Liver (tissue), 9 donors: ENCODE results near the gene ATP4B. TPM values are rescaled to one million over a fixed set of nuclear protein-coding genes. Genes with fewer than 3 reads are reported as not detected.

Experiments
- DNase-seq: peaks from one replicate; pipeline ENCODE4 v3.0.0-alpha.2; 2017; ENCODE audit warnings: low spot score
- H3K27ac ChIP-seq, 2 donors: one replicate each; pipeline ENCODE4 v1.7.0; 2013; ENCODE audit warnings: inconsistent platforms in 2 of 2, low read length in 2 of 2, control low read depth in 1 of 2, low read depth in 1 of 2, mild to moderate bottlenecking in 1 of 2
- H3K27me3 ChIP-seq, 4 donors: one replicate each; pipeline versions ENCODE4 v1.6.1 to v1.7.0; 2013; ENCODE audit warnings: low read length in 3 of 4, inconsistent platforms in 1 of 4, mild to moderate bottlenecking in 1 of 4, moderate library complexity in 1 of 4; ENCODE audit not compliant: control insufficient read depth in 4 of 4, insufficient read depth in 4 of 4
- H3K36me3 ChIP-seq, 4 donors: one replicate each; pipeline versions ENCODE4 v1.6.1 to v1.7.0; 2013; ENCODE audit warnings: low read length in 3 of 4, mild to moderate bottlenecking in 3 of 4, low read depth in 1 of 4, moderate library complexity in 1 of 4; ENCODE audit not compliant: control insufficient read depth in 4 of 4, insufficient read depth in 3 of 4
- H3K4me1 ChIP-seq, 4 donors: one replicate each; pipeline versions ENCODE4 v1.6.1 to v1.7.0; 2013; ENCODE audit warnings: low read length in 3 of 4, mild to moderate bottlenecking in 3 of 4, moderate library complexity in 1 of 4; ENCODE audit not compliant: control insufficient read depth in 4 of 4, insufficient read depth in 4 of 4
- H3K4me3 ChIP-seq, 3 donors: one replicate each; pipeline versions ENCODE4 v1.6.1 to v1.7.0; 2013; ENCODE audit warnings: low read length in 3 of 3, control low read depth in 1 of 3, low read depth in 1 of 3, mild to moderate bottlenecking in 1 of 3
- H3K9ac ChIP-seq, 2 donors: one replicate each; pipeline ENCODE4 v1.7.0; 2013; ENCODE audit warnings: low read length in 2 of 2, mild to moderate bottlenecking in 2 of 2, moderate library complexity in 2 of 2, control low read depth in 1 of 2, low read depth in 1 of 2
- H3K9me3 ChIP-seq, 4 donors: one replicate each; pipeline versions ENCODE4 v1.6.1 to v1.7.0; 2013; ENCODE audit warnings: low read length in 3 of 4; ENCODE audit not compliant: control insufficient read depth in 4 of 4
- ATF3 ChIP-seq: IDR thresholded peaks from 2 replicates; pipeline ENCODE4 v1.6.1; 2016; ENCODE audit warnings: antibody characterized with exemption
- CTCF ChIP-seq: fragments of 150-350 bp; IDR thresholded peaks from 2 replicates; pipeline ENCODE4 v1.5.1; 2017; ENCODE audit warnings: improper control_type of control experiment, low read depth, low read length; ENCODE audit not compliant: missing input control
- EGR1 ChIP-seq, 2 donors: IDR thresholded peaks; 2 replicates each; pipeline ENCODE4 v1.6.1; 2016 to 2018; ENCODE audit warnings: antibody characterized with exemption in 2 of 2, low read depth in 2 of 2
- FOXA1 ChIP-seq: IDR thresholded peaks from 2 replicates; pipeline ENCODE4 v1.6.1; 2016; ENCODE audit warnings: antibody characterized with exemption
- FOXA2 ChIP-seq: IDR thresholded peaks from 2 replicates; pipeline ENCODE4 v1.6.1; 2016; ENCODE audit warnings: antibody characterized with exemption
- GABPA ChIP-seq, 2 donors: IDR thresholded peaks in 1 of 2; conservative IDR thresholded peaks in 1 of 2; 2 replicates each; pipeline ENCODE4 v1.6.1; 2016; ENCODE audit warnings: antibody characterized with exemption in 2 of 2, mild to moderate bottlenecking in 1 of 2, moderate library complexity in 1 of 2
- HNF4G ChIP-seq: IDR thresholded peaks from 2 replicates; pipeline ENCODE4 v1.6.1; 2016; ENCODE audit warnings: antibody characterized with exemption
- JUND ChIP-seq, 2 donors: IDR thresholded peaks; 2 replicates each; pipeline ENCODE4 v1.6.1; 2016; ENCODE audit warnings: antibody characterized with exemption in 2 of 2
- MAX ChIP-seq: IDR thresholded peaks from 2 replicates; pipeline ENCODE4 v1.6.1; 2016; ENCODE audit warnings: antibody characterized with exemption
- NR2F2 ChIP-seq: IDR thresholded peaks from 2 replicates; pipeline ENCODE4 v1.6.1; 2016; ENCODE audit warnings: antibody characterized with exemption
- RAD21 ChIP-seq, 2 donors: IDR thresholded peaks; 2 replicates each; pipeline ENCODE4 v1.6.1; 2016; ENCODE audit warnings: antibody characterized with exemption in 2 of 2, mild to moderate bottlenecking in 2 of 2
- REST ChIP-seq: IDR thresholded peaks from 2 replicates; pipeline ENCODE4 v1.6.1; 2016; ENCODE audit warnings: antibody characterized with exemption, mild to moderate bottlenecking
- RXRA ChIP-seq, 2 donors: IDR thresholded peaks; 2 replicates each; pipeline ENCODE4 v1.6.1; 2017 to 2018; ENCODE audit warnings: antibody characterized with exemption in 2 of 2, mild to moderate bottlenecking in 1 of 2
- SP1 ChIP-seq: IDR thresholded peaks from 2 replicates; pipeline ENCODE4 v1.6.1; 2018; ENCODE audit warnings: antibody characterized with exemption, mild to moderate bottlenecking
- TAF1 ChIP-seq: conservative IDR thresholded peaks from 2 replicates; pipeline ENCODE4 v1.6.1; 2016; ENCODE audit warnings: antibody characterized with exemption, mild to moderate bottlenecking
- WGBS: extraction: QIAGEN DNeasy Blood & Tissue Kit; methylation state at CpG from one replicate; pipeline ENCODE4 v1.1.7; 2013; 5-methylcytosine and 5-hydroxymethylcytosine counted together
- polyA plus RNA-seq, 2 donors: library from polyadenylated mRNA; stranded (reverse) in 1 of 2; unstranded in 1 of 2; fragments of 200-250 nt in 1 of 2; fragments of >200 nt in 1 of 2; fragmentation: Nextera tagmentation in 1 of 2; extraction: Ambion mirVana in 1 of 2; gene quantifications; one replicate each; pipeline versions ENCODE4 v1.2.1 to v1.2.3, GENCODE V29; 2013 to 2015
- total RNA-seq, 2 donors: library from RNA; depleted of rRNA; stranded (reverse); fragments of >200 nt; gene quantifications; one replicate each; pipeline ENCODE4 v1.2.3, GENCODE V29; 2014
- donor health status: healthy.
- donor health status: healthy.
- donor health status: healthy.
- donor health status: healthy.
- donor health status: healthy.

ATP4B gene
- total and polyA plus RNA-seq, 4 donors, result not detected

- TF ChIP-seq REST (no peak), FOXA2 (no peak), RAD21 (IDR thresholded peaks at IDR 0.05) (no peak), MAX (no peak)
Observed at GRCh38 chr13:113621046-113621445, 37.0 kb downstream of the ATP4B start (continued).

- no peak for DNase-seq
- H3K9me3 ChIP-seq, result no peaks in the 10 kb centered on the region
- no peak overlapping the region for H3K9ac ChIP-seq
- H3K27ac ChIP-seq, result no peak overlapping the region
- 95% methylated on average over 15 of the region's 15 CpGs for WGBS
- H3K27me3 ChIP-seq, result no peaks in the 10 kb centered on the region
- peaks cover 0 to 9% (median 4%) of the 10 kb centered on the region in 4 donors for H3K36me3 ChIP-seq
- no peaks in the 10 kb centered on the region for H3K4me1 ChIP-seq
- TF ChIP-seq GABPA (IDR thresholded peaks at IDR 0.05 in 1 of 2, conservative IDR thresholded peaks at IDR 0.05 in 1 of 2) (no peak), ATF3 (no peak), HNF4G (no peak), EGR1 (IDR thresholded peaks at IDR 0.05; ENCODE audit: low read depth in 2 of 2) (no peak), SP1 (no peak), REST (no peak), JUND (IDR thresholded peaks at IDR 0.05) (no peak), MAX (no peak), FOXA1 (no peak), TAF1 (no peak), RXRA (IDR thresholded peaks at IDR 0.05) (no peak), NR2F2 (no peak), RAD21 (IDR thresholded peaks at IDR 0.05) (no peak), CTCF (no peak)
- no peak overlapping the region for H3K4me3 ChIP-seq
Observed at GRCh38 chr13:113620036-113620796, 37.8 kb downstream of the ATP4B start.
